Measurements from ENCODE around the gene CRB3.

Gene CRB3

GRCh38 chr19:6465663-6466062 lies 1.6 kb downstream of the CRB3 start:
- no peak overlapping the region for H3K14ac ChIP-seq (ENCODE audit: low read length in 2 of 2)
- H2BK12ac ChIP-seq (ENCODE audit: low read length in 2 of 2), result no peak overlapping the region
- H3K27me3 ChIP-seq (ENCODE audit: control insufficient read depth in 1 of 2, insufficient read depth in 1 of 2, low read length in 2 of 2), result peaks cover 4 to 60% of the 10 kb centered on the region in 2 experiments
- no peak overlapping the region for H2BK120ac ChIP-seq (ENCODE audit: low read depth, low read length)
- H2BK5ac ChIP-seq (ENCODE audit: low read depth, low read length, poor library complexity, severe bottlenecking), result no peak overlapping the region
- no peaks in the 10 kb centered on the region for H3K79me1 ChIP-seq (replicated peaks; ENCODE audit: low read length, poor library complexity, severe bottlenecking)
- no peaks in the 10 kb centered on the region for H3K9me3 ChIP-seq (ENCODE audit: control insufficient read depth, low read length)
- H4K8ac ChIP-seq (ENCODE audit: low read length), result no peak overlapping the region
- peaks cover 0 to 19% of the 10 kb centered on the region in 2 experiments for H3K36me3 ChIP-seq (ENCODE audit: control insufficient read depth in 1 of 2, insufficient read depth in 2 of 2, low read depth in 1 of 2, low read length in 2 of 2)
- no peak overlapping the region for H3K23ac ChIP-seq (ENCODE audit: low read length in 2 of 2)
- H2AFZ ChIP-seq (ENCODE audit: low read depth, low read length), result no peak overlapping the region
- WGBS, result 91% methylated on average over 8 of the region's 8 CpGs
- H3K4ac ChIP-seq (ENCODE audit: low read depth in 1 of 2, low read length in 2 of 2), result no peak overlapping the region
- no peak overlapping the region for H3K4me2 ChIP-seq (ENCODE audit: low read length, poor library complexity, severe bottlenecking)
- H2AK5ac ChIP-seq (ENCODE audit: low read length, severe bottlenecking), result no peak overlapping the region
- DNase-seq, result no peak
- no peak overlapping the region for H4K91ac ChIP-seq (ENCODE audit: low read length)
- no peak overlapping the region for H3K9ac ChIP-seq (ENCODE audit: low read length)
- H3K18ac ChIP-seq (ENCODE audit: low read depth in 1 of 2, low read length in 2 of 2), result no peak overlapping the region
- no peak overlapping the region for H3K27ac ChIP-seq (ENCODE audit: low read length, poor library complexity, severe bottlenecking)
- no peak overlapping the region for H2BK15ac ChIP-seq (ENCODE audit: low read depth, poor library complexity, severe bottlenecking)
- no peak overlapping the region for H3K4me3 ChIP-seq (ENCODE audit: insufficient read depth in 1 of 2, low read depth in 1 of 2, low read length in 2 of 2)
- H3K4me1 ChIP-seq (ENCODE audit: control insufficient read depth, insufficient read depth, low read depth, low read length), result peaks cover 17% of the 10 kb centered on the region

- Histone ChIP-seq H2BK5ac (ENCODE audit: low read depth, low read length, poor library complexity, severe bottlenecking) (no peak overlapping the region), H3K14ac (ENCODE audit: low read length in 2 of 2) (no peak overlapping the region), H2AK5ac (ENCODE audit: low read length, severe bottlenecking) (no peak overlapping the region), H3K9me3 (ENCODE audit: control insufficient read depth, low read length) (no peaks in the 10 kb centered on the region), H2AFZ (ENCODE audit: low read depth, low read length) (no peak overlapping the region), H3K36me3 (ENCODE audit: control insufficient read depth in 1 of 2, insufficient read depth in 2 of 2, low read depth in 1 of 2, low read length in 2 of 2) (peaks cover 0 to 19% of the 10 kb centered on the region in 2 experiments), H2BK120ac (ENCODE audit: low read depth, low read length) (no peak overlapping the region), H3K27ac (ENCODE audit: low read length, poor library complexity, severe bottlenecking) (no peak overlapping the region), H3K4me2 (ENCODE audit: low read length, poor library complexity, severe bottlenecking) (no peak overlapping the region), H4K91ac (ENCODE audit: low read length) (no peak overlapping the region), H3K4ac (ENCODE audit: low read depth in 1 of 2, low read length in 2 of 2) (no peak overlapping the region), H3K79me1 (replicated peaks; ENCODE audit: low read length, poor library complexity, severe bottlenecking) (no peaks in the 10 kb centered on the region), H3K9ac (ENCODE audit: low read length) (no peak overlapping the region), H3K23ac (ENCODE audit: low read length in 2 of 2) (no peak overlapping the region), H3K27me3 (ENCODE audit: control insufficient read depth in 1 of 2, insufficient read depth in 1 of 2, low read length in 2 of 2) (peaks cover 4 to 66% of the 10 kb centered on the region in 2 experiments), H2BK15ac (ENCODE audit: low read depth, poor library complexity, severe bottlenecking) (no peak overlapping the region), H3K4me1 (ENCODE audit: control insufficient read depth, insufficient read depth, low read depth, low read length) (peaks cover 17% of the 10 kb centered on the region), H3K4me3 (ENCODE audit: insufficient read depth in 1 of 2, low read depth in 1 of 2, low read length in 2 of 2) (no peak overlapping the region), H2BK12ac (ENCODE audit: low read length in 2 of 2) (no peak overlapping the region), H4K8ac (ENCODE audit: low read length) (no peak overlapping the region), H3K18ac (ENCODE audit: low read depth in 1 of 2, low read length in 2 of 2) (no peak overlapping the region)
- 96% methylated on average over 21 of the region's 21 CpGs for WGBS
- no peak for DNase-seq
Observed at GRCh38 chr19:6466526-6467248, 2.6 kb downstream of the CRB3 start.

GRCh38 chr19:6467384-6467783 lies 3.3 kb downstream of the CRB3 start:
- Histone ChIP-seq H3K18ac (ENCODE audit: low read depth in 1 of 2, low read length in 2 of 2) (no peak overlapping the region), H4K91ac (ENCODE audit: low read length) (no peak overlapping the region), H3K9ac (ENCODE audit: low read length) (no peak overlapping the region), H2BK12ac (ENCODE audit: low read length in 2 of 2) (no peak overlapping the region), H3K23ac (ENCODE audit: low read length in 2 of 2) (no peak overlapping the region), H3K9me3 (ENCODE audit: control insufficient read depth, low read length) (no peaks in the 10 kb centered on the region), H2BK120ac (ENCODE audit: low read depth, low read length) (no peak overlapping the region), H3K27ac (ENCODE audit: low read length, poor library complexity, severe bottlenecking) (no peak overlapping the region), H3K4me2 (ENCODE audit: low read length, poor library complexity, severe bottlenecking) (no peak overlapping the region), H3K27me3 (ENCODE audit: control insufficient read depth in 1 of 2, insufficient read depth in 1 of 2, low read length in 2 of 2) (peaks cover 4 to 63% of the 10 kb centered on the region in 2 experiments), H3K14ac (ENCODE audit: low read length in 2 of 2) (no peak overlapping the region), H3K4me1 (ENCODE audit: control insufficient read depth, insufficient read depth, low read depth, low read length) (peaks cover 17% of the 10 kb centered on the region), H2BK5ac (ENCODE audit: low read depth, low read length, poor library complexity, severe bottlenecking) (no peak overlapping the region), H2AFZ (ENCODE audit: low read depth, low read length) (no peak overlapping the region), H2AK5ac (ENCODE audit: low read length, severe bottlenecking) (no peak overlapping the region), H3K36me3 (ENCODE audit: control insufficient read depth in 1 of 2, insufficient read depth in 2 of 2, low read depth in 1 of 2, low read length in 2 of 2) (peaks cover 0 to 19% of the 10 kb centered on the region in 2 experiments), H3K4ac (ENCODE audit: low read depth in 1 of 2, low read length in 2 of 2) (no peak overlapping the region), H2BK15ac (ENCODE audit: low read depth, poor library complexity, severe bottlenecking) (no peak overlapping the region), H3K79me1 (replicated peaks; ENCODE audit: low read length, poor library complexity, severe bottlenecking) (no peaks in the 10 kb centered on the region), H3K4me3 (ENCODE audit: insufficient read depth in 1 of 2, low read depth in 1 of 2, low read length in 2 of 2) (no peak overlapping the region), H4K8ac (ENCODE audit: low read length) (no peak overlapping the region)
- DNase-seq, result no peak
- 76% methylated on average over 8 of the region's 8 CpGs for WGBS

- Histone ChIP-seq H3K9ac (ENCODE audit: low read length) (no peak overlapping the region), H3K36me3 (ENCODE audit: control insufficient read depth in 1 of 2, insufficient read depth in 2 of 2, low read depth in 1 of 2, low read length in 2 of 2) (peaks cover 0 to 19% of the 10 kb centered on the region in 2 experiments), H3K14ac (ENCODE audit: low read length in 2 of 2) (no peak overlapping the region), H3K79me1 (replicated peaks; ENCODE audit: low read length, poor library complexity, severe bottlenecking) (no peaks in the 10 kb centered on the region), H4K91ac (ENCODE audit: low read length) (no peak overlapping the region), H3K4ac (ENCODE audit: low read depth in 1 of 2, low read length in 2 of 2) (no peak overlapping the region), H2AK5ac (ENCODE audit: low read length, severe bottlenecking) (no peak overlapping the region), H2BK12ac (ENCODE audit: low read length in 2 of 2) (no peak overlapping the region), H3K9me3 (ENCODE audit: control insufficient read depth, low read length) (no peaks in the 10 kb centered on the region), H3K4me3 (ENCODE audit: insufficient read depth in 1 of 2, low read depth in 1 of 2, low read length in 2 of 2) (no peak overlapping the region), H2BK15ac (ENCODE audit: low read depth, poor library complexity, severe bottlenecking) (no peak overlapping the region), H3K4me1 (ENCODE audit: control insufficient read depth, insufficient read depth, low read depth, low read length) (peaks cover 1% of the 10 kb centered on the region), H3K23ac (ENCODE audit: low read length in 2 of 2) (no peak overlapping the region), H3K18ac (ENCODE audit: low read depth in 1 of 2, low read length in 2 of 2) (no peak overlapping the region), H2BK120ac (ENCODE audit: low read depth, low read length) (no peak overlapping the region), H3K4me2 (ENCODE audit: low read length, poor library complexity, severe bottlenecking) (no peak overlapping the region), H2AFZ (ENCODE audit: low read depth, low read length) (no peak overlapping the region), H2BK5ac (ENCODE audit: low read depth, low read length, poor library complexity, severe bottlenecking) (no peak overlapping the region), H4K8ac (ENCODE audit: low read length) (no peak overlapping the region), H3K27ac (ENCODE audit: low read length, poor library complexity, severe bottlenecking) (no peak overlapping the region), H3K27me3 (ENCODE audit: control insufficient read depth in 1 of 2, insufficient read depth in 1 of 2, low read length in 2 of 2) (peaks cover 11 to 61% of the 10 kb centered on the region in 2 experiments)
- WGBS, result 85% methylated on average over 8 of the region's 8 CpGs
- DNase-seq, result no peak
Observed at GRCh38 chr19:6470173-6470572, 6.1 kb downstream of the CRB3 start.
